Left ventricle myocardium inferior (tissue), 1 donor: ENCODE data around the gene TMX2. TPM values are rescaled to one million over a fixed set of nuclear protein-coding genes. Genes with fewer than 3 reads are reported as not detected.
A peak's percentile ranks its signal among the peaks of the same experiment; 100 is the strongest.

ENCODE experiments used
- DNase-seq: peaks from one replicate; pipeline ENCODE4 v3.0.0-alpha.2; 2020
- H3K27ac ChIP-seq: fragments of 200-600 bp; replicated peaks from 2 replicates; pipeline ENCODE4 v1.8.0; 2021
- H3K27me3 ChIP-seq: fragments of 200-600 bp; 2 replicates; pipeline ENCODE4 v1.8.0; 2021; ENCODE audit warnings: low read depth
- H3K36me3 ChIP-seq: fragments of 200-600 bp; 2 replicates; pipeline ENCODE4 v1.8.0; 2021
- H3K4me1 ChIP-seq: fragments of 200-600 bp; 2 replicates; pipeline ENCODE4 v1.8.0; 2021
- H3K4me3 ChIP-seq: fragments of 200-600 bp; 2 replicates; pipeline ENCODE4 v1.8.0; 2021; ENCODE audit warnings: mild to moderate bottlenecking, moderate library complexity
- H3K9me3 ChIP-seq: fragments of 200-600 bp; replicated peaks from 2 replicates; pipeline ENCODE4 v1.8.0; 2021
- intact Hi-C: fragments of 100-400 bp; cut with micrococcal nuclease; formaldehyde crosslinking; loops from one replicate; pipeline ENCODE4 v1.11.0; 2022
- total RNA-seq: library from RNA; stranded (reverse); fragmentation: NEBNext Ultra II Directional; extraction: Animal tissue kit (Norgen Biotek cat#: 25700); gene quantifications from one replicate; pipeline ENCODE4 v1.2.1, GENCODE V29; 2021
- TF ChIP-seq, protein P1 (sequence below): fragments of 200-600 bp; IDR thresholded peaks from 2 replicates; pipeline ENCODE4 v1.8.0; 2021; ENCODE audit warnings: antibody characterized with exemption, mild to moderate bottlenecking, borderline replicate concordance
- donor health status: DM: no; HTN: yes; CAD: no; lungs with severe emphysema.

Gene TMX2
- total RNA-seq, 1 donor from 2014 or later: 64.3 TPM

DNA sequence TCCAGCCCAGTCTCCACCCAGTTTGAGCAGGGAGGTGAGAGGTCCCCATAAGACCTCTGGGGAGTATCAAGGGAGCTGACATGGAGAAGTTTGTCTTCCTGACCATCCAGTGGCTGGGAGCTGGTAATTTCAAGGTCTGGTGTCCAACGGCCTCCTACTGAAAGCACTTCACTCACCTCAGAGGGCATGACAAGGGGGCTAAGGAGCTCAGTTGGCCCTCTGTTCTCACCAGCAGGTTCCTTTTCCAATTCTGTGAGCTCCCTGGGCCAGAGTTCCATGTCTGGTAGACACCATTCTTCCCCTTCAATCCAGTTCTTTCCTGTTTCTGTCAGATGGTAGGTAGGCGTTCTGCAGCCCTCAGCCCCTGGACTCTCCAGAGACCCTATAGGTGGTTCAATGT lies 32.0 kb downstream of the TMX2 start:
- H3K36me3 ChIP-seq: peaks cover 53% of the 10 kb centered on the region
- no peak overlapping the region for H3K27ac ChIP-seq
- H3K27me3 ChIP-seq: no peaks in the 10 kb centered on the region
- DNase-seq: no peak
- peaks cover 53% of the 10 kb centered on the region for H3K4me1 ChIP-seq
- H3K4me3 ChIP-seq: no peak overlapping the region
- H3K9me3 ChIP-seq: no peaks in the 10 kb centered on the region
- TF ChIP-seq, protein P1, sequence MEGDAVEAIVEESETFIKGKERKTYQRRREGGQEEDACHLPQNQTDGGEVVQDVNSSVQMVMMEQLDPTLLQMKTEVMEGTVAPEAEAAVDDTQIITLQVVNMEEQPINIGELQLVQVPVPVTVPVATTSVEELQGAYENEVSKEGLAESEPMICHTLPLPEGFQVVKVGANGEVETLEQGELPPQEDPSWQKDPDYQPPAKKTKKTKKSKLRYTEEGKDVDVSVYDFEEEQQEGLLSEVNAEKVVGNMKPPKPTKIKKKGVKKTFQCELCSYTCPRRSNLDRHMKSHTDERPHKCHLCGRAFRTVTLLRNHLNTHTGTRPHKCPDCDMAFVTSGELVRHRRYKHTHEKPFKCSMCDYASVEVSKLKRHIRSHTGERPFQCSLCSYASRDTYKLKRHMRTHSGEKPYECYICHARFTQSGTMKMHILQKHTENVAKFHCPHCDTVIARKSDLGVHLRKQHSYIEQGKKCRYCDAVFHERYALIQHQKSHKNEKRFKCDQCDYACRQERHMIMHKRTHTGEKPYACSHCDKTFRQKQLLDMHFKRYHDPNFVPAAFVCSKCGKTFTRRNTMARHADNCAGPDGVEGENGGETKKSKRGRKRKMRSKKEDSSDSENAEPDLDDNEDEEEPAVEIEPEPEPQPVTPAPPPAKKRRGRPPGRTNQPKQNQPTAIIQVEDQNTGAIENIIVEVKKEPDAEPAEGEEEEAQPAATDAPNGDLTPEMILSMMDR: no peak
- intact Hi-C loops: loop anchor here (5.0 kb wide), 1 partner anchor 58 kb away; no protein-coding TSS in a partner anchor

DNA sequence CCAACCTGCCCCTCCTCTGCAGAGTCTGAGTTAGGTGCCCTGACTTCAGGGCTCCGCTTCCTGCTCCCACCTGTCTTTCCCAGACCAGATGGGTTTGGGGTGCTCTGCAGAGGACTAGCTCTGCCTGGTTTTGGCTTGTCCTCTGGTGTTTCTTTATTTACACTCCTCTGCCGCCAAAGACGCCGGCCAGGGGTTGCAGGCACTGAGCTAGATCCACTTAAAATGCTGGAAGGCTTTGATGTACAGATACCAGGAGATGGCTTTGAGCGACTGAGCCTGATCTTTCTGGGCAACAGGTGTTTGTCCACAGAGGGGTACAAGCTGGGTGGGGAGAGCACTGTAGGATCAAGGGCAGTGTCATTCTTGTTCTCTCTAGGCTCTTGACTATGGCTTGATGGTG lies 32.8 kb downstream of the TMX2 start:
- H3K9me3 ChIP-seq: no peaks in the 10 kb centered on the region
- no peaks in the 10 kb centered on the region for H3K27me3 ChIP-seq
- TF ChIP-seq, protein P1: no peak
- H3K4me1 ChIP-seq: peaks cover 52% of the 10 kb centered on the region
- peaks cover 44% of the 10 kb centered on the region for H3K36me3 ChIP-seq
- H3K4me3 ChIP-seq: no peak overlapping the region
- DNase-seq: no peak
- H3K27ac ChIP-seq: peak overlapping the region; percentile 14
- intact Hi-C loops: no loop called here

DNA sequence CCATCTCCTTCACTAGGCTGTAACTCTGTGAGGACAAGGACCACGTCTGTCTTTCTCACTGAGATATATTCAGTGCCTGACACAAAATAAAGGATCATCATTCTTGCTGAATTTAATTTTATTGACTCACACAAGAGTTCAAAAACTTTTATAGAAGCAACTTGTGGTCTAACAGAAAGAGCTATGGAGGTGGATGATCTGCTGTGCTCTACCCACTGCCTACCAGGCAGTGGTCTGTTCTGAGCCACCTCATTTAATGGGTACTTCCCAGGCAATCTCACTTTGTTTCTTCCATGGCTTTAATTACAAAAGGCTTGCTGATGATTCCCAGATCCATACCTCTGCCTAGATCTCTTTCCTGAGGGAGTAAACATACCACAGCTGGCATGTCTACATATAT lies 34.5 kb downstream of the TMX2 start:
- Histone ChIP-seq H3K4me1 (peaks cover 38% of the 10 kb centered on the region), H3K27me3 (no peaks in the 10 kb centered on the region), H3K4me3 (no peak overlapping the region), H3K9me3 (no peaks in the 10 kb centered on the region), H3K36me3 (peaks cover 43% of the 10 kb centered on the region), H3K27ac (no peak overlapping the region)
- intact Hi-C loops: no loop called here
- no peak for DNase-seq
- TF ChIP-seq, protein P1: no peak

DNA sequence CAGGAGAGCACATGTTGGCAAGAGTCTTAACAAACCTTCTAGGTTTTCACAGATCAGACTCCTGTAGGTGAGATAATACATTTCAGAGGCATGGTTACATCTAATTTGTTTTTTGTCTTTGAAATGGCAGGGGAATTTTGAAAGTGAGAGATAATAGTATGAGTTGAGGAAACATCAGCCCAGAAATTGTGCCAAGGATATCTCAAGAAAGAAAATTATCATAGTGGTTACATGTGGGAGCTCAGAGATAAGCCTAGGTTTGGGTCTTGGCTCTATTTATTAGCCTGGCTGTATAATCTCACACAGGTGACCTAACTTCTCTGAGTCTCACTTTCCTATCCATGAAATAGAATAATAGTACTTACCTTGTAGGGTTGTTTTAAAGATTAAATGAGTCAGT lies 38.8 kb downstream of the TMX2 start:
- no peaks in the 10 kb centered on the region for H3K9me3 ChIP-seq
- no peaks in the 10 kb centered on the region for H3K27me3 ChIP-seq
- peaks cover 7% of the 10 kb centered on the region for H3K4me1 ChIP-seq
- no peak overlapping the region for H3K4me3 ChIP-seq
- peaks cover 10% of the 10 kb centered on the region for H3K36me3 ChIP-seq
- DNase-seq: no peak
- TF ChIP-seq, protein P1: no peak
- intact Hi-C loops: no loop called here
- H3K27ac ChIP-seq: peak overlapping the region; percentile 58

DNA sequence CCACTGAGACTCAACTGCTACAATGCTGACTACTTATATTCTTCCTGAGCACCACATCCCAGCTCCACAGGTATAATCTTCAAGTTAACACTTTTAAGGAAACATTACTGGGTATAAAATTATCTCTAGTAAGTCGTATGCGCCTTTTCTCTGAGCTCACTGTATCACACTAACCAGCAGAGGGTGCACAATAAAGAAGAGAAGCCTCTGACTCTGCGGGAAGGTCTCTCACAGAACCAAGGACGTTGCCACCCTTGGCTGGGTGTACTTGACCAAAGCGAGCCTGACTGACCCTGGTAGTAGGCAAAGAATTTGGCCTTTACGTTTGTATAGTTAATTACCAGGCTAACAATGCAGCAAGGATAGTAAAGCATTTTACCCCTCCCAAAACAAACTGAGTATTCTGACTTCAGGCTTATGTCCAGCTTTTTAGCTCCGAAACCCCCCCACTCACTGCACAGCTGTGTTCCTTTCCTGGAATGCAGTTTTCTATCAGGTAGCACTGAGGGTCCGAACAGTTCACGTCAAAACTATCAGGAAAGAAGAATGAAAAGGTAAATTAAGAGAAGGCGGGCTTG lies 39.4 kb downstream of the TMX2 start, which contains the start of gene BTBD18:
Gene BTBD18 (minus strand): TSS at position 144 of the 578 bp plus-strand sequence. CDS start 631 bp downstream, outside the sequence.
- TF ChIP-seq, protein P1: peak; percentile 71
- no peaks in the 10 kb centered on the region for H3K27me3 ChIP-seq
- H3K36me3 ChIP-seq: peaks cover 5% of the 10 kb centered on the region
- no peaks in the 10 kb centered on the region for H3K9me3 ChIP-seq
- H3K4me3 ChIP-seq: no peak within 1 kb of the TSS
- no peak for DNase-seq
- peaks cover 7% of the 10 kb centered on the region for H3K4me1 ChIP-seq
- H3K27ac ChIP-seq: peak within 1 kb of the TSS; percentile 58
- intact Hi-C loops: no loop called here
